ENCODE results near the gene ATP13A3. TPM values are rescaled to one million over a fixed set of nuclear protein-coding genes. Genes with fewer than 3 reads are reported as not detected.

ATP13A3 gene
- total and polyA plus RNA-seq, 9 of the 15 experiments (the other 6 are each of a cell fraction or from before 2014, with no cell fraction given) = 16.6 to 135 (median 86.6) TPM

DNA sequence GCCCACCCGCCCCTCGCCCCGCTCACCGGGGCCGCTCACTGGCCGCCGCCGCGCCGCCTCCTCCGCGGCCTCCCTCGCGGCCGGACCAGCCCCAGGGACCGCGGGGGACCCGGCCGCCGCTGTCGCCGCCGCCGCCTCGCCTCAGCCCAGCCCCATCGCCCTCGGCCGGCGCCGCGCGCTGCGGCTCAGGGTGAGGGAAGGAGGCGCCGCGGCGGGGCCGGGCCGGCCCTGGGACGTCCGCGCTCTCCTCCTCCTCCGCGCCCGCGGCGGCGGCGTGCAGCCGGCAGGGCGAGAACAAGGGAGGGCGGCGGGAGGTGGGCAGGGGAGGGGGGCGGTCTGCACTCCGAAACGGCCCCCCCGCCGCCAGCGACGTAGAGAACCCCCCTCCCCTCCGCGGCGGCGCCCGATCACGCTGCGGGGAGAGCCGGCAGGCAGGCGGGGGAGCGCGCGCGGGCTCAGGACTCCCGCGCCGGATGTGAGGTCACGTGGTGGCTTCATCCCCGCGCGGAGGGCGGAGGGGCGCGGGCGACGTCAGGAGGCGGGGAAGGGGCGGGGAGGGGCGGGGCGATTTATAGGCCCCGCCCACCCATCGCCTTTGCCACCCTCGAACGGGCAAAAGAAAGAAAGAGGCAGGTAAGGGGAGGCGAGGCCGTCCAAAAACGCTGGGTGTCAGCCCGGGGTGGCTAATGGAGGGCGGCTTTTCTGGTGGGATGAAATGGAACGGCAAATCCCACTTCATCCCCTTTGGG, at the start of gene ATP13A3 (continued):
- TF ChIP-seq POLR2B (IDR thresholded peaks at IDR 0.05; ENCODE audit: low read depth, partially characterized antibody) (peak; percentile 39), BRCA1 (IDR thresholded peaks at IDR 0.05) (no peak), BRCA1 (CRISPR knock-in tag; IDR thresholded peaks at IDR 0.05) (no peak), PHF8 (IDR thresholded peaks at IDR 0.05; ENCODE audit: borderline replicate concordance, low read length) (peak; percentile 50; the same call in 1 of the 2 replicates), ZFPM2 (CRISPR knock-in tag; IDR thresholded peaks at IDR 0.05) (no peak), RFX7 (CRISPR knock-in tag; IDR thresholded peaks at IDR 0.05) (no peak), CCAR2 (IDR thresholded peaks at IDR 0.05; ENCODE audit: low read depth, low read length) (no peak), XRCC5 (IDR thresholded peaks at IDR 0.05; ENCODE audit: low read depth, low read length) (no peak), NR2C2 (CRISPR knock-in tag; IDR thresholded peaks at IDR 0.05) (no peak), NR2C2 (tag; IDR thresholded peaks at IDR 0.05) (no peak), GTF2A2 (tag; IDR thresholded peaks at IDR 0.05) (no peak), ZSCAN32 (CRISPR knock-in tag; IDR thresholded peaks at IDR 0.05) (no peak), U2AF1 (optimal IDR thresholded peaks at IDR 0.05; ENCODE audit: low read depth, low read length) (no peak), POLR3A (IDR thresholded peaks at IDR 0.05; ENCODE audit: borderline replicate concordance, extremely low read depth, insufficient read depth, insufficient read length) (no peak), CHD1 (IDR thresholded peaks at IDR 0.05; ENCODE audit: low read length) (no peak), HSF4 (CRISPR knock-in tag; IDR thresholded peaks at IDR 0.05; ENCODE audit: borderline replicate concordance) (no peak), KLF10 (CRISPR knock-in tag; IDR thresholded peaks at IDR 0.05) (no peak), TCF15 (CRISPR knock-in tag; IDR thresholded peaks at IDR 0.05) (no peak), SMAD3 (CRISPR knock-in tag; conservative IDR thresholded peaks at IDR 0.05) (no peak), TARDBP (IDR thresholded peaks at IDR 0.05) (no peak), NR1H2 (CRISPR knock-in tag; IDR thresholded peaks at IDR 0.05) (no peak)
- TF ChIP-seq, protein P1, sequence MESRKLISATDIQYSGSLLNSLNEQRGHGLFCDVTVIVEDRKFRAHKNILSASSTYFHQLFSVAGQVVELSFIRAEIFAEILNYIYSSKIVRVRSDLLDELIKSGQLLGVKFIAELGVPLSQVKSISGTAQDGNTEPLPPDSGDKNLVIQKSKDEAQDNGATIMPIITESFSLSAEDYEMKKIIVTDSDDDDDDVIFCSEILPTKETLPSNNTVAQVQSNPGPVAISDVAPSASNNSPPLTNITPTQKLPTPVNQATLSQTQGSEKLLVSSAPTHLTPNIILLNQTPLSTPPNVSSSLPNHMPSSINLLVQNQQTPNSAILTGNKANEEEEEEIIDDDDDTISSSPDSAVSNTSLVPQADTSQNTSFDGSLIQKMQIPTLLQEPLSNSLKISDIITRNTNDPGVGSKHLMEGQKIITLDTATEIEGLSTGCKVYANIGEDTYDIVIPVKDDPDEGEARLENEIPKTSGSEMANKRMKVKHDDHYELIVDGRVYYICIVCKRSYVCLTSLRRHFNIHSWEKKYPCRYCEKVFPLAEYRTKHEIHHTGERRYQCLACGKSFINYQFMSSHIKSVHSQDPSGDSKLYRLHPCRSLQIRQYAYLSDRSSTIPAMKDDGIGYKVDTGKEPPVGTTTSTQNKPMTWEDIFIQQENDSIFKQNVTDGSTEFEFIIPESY (CRISPR knock-in tag; IDR thresholded peaks at IDR 0.05) = no peak
- TF ChIP-seq, protein P2, sequence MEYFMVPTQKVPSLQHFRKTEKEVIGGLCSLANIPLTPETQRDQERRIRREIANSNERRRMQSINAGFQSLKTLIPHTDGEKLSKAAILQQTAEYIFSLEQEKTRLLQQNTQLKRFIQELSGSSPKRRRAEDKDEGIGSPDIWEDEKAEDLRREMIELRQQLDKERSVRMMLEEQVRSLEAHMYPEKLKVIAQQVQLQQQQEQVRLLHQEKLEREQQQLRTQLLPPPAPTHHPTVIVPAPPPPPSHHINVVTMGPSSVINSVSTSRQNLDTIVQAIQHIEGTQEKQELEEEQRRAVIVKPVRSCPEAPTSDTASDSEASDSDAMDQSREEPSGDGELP (CRISPR knock-in tag; IDR thresholded peaks at IDR 0.05; ENCODE audit: borderline replicate concordance) = peak; percentile 2; the same call in 1 of the 2 replicates
- TF ChIP-seq, protein P3, sequence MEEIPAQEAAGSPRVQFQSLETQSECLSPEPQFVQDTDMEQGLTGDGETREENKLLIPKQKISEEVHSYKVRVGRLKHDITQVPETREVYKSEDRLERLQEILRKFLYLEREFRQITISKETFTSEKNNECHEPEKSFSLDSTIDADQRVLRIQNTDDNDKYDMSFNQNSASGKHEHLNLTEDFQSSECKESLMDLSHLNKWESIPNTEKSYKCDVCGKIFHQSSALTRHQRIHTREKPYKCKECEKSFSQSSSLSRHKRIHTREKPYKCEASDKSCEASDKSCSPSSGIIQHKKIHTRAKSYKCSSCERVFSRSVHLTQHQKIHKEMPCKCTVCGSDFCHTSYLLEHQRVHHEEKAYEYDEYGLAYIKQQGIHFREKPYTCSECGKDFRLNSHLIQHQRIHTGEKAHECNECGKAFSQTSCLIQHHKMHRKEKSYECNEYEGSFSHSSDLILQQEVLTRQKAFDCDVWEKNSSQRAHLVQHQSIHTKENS (CRISPR knock-in tag; IDR thresholded peaks at IDR 0.05) = no peak
- TF ChIP-seq, protein P4, sequence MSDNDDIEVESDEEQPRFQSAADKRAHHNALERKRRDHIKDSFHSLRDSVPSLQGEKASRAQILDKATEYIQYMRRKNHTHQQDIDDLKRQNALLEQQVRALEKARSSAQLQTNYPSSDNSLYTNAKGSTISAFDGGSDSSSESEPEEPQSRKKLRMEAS (CRISPR knock-in tag; IDR thresholded peaks at IDR 0.05) = no peak; the same call in 1 of the 2 replicates
